Activated CD8-positive, alpha-beta memory T cell treated with anti-CD3 and anti-CD28 coated beads for 1 hour (primary cell): ENCODE data around the gene GAS2L3.
A peak's percentile ranks its signal among the peaks of the same experiment; 100 is the strongest.

Source experiments
- DNase-seq, 2 donors: peaks; one replicate each; pipeline ENCODE4 v3.0.0-alpha.2; 2020; ENCODE audit warnings: low read depth in 1 of 2; ENCODE audit errors: extremely low read depth in 1 of 2

Gene GAS2L3

DNA sequence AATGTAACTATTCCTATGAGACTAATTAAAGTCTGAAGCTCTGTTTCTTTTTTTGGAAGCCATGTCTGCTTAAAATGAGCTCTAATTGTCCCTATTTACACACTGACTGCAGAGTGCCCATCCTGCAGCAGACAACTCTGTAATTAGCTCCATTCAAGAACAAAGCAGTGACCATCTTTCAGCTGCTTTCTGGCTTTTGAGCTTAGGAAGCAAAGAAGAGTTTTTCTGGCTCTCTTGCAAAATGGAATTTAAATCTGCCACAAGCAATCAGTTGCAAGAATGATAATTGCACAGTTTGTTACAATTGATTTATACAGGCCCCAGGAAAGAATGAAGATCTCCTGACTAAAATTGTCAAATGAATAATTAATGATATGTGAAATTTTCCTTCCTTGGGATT lies 83.4 kb downstream of the GAS2L3 start:
- no peak for DNase-seq

DNA sequence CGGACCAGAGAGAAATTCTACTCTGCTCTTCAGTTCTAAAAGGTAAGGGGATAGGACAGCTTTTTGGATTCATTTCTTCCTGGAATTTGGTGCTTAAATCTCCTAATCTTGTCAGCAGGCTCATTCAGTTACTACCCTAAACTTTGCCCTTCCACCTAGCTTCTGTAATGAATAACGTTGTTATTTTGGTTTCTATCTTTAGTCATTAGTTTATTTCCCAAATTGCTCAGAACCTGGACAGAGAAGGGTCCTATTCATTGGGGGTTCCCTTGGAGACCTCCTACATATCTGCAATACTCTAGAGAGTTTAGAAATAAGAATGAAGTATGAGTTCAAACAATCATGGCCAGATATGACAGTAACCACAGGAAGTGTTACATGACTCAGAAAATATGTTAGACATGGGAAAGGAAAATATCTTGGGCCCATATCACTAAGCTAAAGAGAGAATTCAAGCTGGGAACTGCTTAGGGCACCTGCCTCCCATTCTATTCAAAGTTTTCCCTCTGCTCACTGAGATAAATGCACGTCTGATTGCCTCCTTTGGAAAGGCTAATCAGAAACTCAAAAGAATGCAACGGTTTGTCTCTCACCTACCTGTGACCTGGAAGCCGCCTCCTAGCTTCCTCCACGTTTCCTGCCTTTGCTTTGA lies 87.9 kb downstream of the GAS2L3 start:
- no peak for DNase-seq

DNA sequence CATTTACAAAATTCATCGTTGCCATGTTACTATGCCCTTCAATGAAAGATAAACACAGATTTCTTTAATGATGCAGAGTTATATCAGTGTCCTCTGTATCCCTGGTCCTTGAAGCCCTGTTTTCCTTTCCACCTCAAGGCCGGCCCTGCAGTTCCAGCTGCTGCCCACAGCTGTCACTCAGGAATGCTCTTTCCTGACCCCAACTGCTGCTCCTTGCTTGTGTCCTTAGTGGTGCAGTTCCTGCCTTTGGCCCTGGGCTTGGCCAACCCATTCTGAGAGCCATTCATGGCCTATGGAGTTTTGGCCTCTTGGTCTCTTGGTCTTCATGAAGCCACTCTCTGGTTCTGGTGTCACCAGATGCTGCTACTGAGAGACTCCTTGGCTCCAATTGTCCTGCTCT lies 93.1 kb downstream of the GAS2L3 start:
- DNase-seq, result no peak

DNA sequence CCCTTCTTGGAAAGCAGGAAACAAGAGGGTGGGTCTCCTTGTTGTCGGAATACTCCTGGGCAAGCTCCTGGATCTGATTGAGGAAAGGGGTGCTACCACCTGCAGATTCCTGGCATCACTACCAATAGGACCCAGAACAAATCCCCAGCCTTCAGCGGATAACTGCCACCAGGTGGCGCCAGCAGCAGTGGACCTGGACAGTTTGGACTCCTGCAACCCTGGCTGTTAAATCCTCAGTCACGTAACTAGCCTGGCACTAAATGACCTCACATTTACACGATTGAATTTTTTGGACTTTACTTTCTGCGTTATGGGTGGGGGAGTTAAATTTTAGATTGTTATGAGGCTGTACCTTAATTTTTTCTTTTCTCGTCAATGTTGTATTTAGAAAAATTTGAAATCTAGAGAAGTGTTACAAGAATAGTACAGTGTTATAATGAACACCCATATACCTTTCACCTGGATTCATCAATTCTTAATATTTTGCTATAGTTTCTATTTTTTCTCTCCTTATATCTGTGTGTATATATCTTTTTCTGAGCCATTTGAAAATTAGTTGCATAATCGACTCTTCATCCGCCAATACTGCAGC lies 95.6 kb downstream of the GAS2L3 start:
- DNase-seq, result peak in 1 of 2 donors; percentile 1

DNA sequence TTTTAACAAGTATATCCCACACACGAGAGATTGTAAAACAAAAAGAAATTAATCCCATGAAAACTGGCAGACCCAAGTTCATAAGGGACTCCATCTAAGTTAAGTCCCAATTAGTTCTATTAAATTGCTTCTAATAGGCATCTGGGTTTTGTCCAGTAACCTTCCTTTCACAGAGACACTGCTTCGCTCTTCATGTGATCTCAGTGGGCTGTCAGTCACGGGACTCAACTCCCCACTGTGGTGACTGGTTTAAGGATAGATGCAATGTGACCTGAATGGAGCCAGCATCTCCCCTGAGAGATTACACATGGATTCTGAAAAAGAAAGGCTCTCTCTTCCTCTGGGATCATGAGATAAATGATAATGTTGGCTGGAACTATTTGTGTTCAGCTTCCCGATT lies 96.4 kb downstream of the GAS2L3 start:
- DNase-seq, result no peak

DNA sequence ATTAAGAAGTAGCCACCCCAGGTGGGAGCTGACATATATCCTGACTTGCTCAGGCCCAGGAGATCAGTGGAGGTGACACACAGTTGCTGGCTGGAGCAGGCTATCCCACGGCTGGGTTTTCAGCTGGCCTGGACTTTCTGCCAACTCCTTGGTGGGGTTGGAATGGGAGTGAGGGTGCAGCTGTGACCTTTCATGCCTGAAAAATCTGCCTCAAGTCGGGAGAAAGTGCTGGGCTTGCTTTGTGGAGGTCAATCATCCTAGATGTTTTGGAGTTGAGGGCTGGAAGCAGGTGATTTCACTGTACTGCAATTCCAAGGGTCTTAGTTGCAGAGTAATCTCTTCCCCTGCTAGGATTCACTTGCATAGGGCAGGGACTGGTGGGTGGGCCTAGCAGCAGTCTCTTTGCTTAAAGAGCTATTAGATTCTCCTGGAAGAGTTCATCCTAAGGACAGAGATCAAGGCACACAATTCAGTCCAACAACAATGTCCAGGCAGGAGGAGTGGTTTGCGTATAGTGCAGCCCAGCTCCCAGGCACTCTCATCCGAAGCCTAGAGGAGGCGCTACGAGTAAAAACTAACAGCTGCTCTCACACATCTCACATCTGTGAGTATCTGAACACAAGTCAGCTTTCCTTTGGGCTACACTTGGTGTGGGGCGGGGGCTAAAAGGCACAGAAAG lies 98.1 kb downstream of the GAS2L3 start:
- DNase-seq, result no peak

DNA sequence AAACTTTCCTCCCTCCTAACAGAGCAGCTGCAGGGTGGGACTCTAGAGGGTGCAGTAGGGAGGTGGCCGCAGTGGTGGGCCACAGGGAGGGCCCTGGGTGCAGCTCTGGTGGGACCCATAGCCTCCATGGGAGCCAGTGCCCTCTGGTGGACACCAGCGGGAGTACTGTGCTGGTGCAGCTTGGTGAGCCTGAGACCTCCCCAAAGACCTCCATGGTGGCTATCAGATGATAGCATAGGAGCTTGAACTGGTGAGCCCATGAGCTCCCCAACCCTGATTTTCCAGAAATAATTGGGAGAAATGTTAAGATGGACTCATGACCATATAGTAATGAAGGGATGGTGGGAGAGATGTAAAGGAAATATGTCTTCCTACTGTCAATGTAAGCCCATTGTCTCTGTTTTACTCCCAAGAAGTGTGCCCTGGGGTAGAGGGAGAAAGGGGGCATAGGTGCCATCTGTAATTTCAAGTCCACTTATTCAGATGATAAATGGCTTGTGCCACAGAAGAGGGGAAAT lies 98.7 kb downstream of the GAS2L3 start:
- DNase-seq, result no peak

DNA sequence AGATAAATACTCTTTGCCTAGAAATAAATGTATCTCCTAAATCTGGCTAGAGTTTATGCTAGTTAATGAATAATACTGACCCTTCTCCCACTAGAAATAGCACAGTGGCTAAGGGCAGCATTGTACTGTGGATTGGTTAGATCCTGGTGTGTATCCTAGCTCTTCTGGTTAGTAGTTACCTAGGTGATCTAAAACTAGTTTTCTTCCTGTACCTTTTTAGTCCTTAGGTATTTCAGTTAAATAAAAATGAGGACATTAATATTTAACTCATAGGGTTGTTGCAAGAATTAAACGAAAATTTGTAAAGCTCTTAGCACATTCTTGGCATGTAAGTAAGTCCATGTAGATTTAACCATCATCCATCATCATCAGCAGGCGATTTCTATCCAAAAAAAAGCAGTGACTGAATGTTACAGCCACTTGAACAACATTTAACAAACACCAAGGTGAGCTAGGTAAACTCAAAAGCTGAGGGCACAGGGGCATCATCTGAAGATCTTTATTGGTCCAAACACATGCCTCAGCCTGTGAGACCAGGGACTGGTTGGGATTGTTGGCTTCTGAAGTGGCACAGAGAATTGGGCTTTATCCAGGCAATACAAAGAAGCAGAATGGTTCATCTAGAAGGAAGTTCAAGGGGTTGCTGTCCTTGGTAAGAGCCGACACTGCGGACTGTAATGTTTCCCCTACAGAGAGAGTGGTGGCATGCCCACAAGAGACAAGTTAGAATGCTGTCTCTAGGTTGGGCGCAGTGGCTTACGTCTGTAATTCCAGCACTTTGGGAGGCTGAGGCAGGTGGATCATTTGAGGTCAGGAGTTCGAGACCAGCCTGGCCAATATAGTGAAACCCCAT lies 100.8 kb downstream of the GAS2L3 start:
- no peak for DNase-seq
